Gastroesophageal sphincter (tissue), 3 donors: ENCODE data around the gene FHAD1.

Experiments used
- EP300 ChIP-seq: sonication (generic); formaldehyde crosslinking; IDR thresholded peaks from one replicate; pipeline ENCODE4 v1.6.1; 2017; ENCODE audit warnings: antibody characterized with exemption, mild to moderate bottlenecking
- TF ChIP-seq, protein P1 (sequence below), 4 experiments: fragments of 200-600 bp in 2 of 4; fragments of 450-650 bp in 2 of 4; sonication (generic) in 1 of 4; IDR thresholded peaks; one replicate each; pipeline ENCODE4 v1.5.1; 2017 to 2019; ENCODE audit warnings: antibody characterized with exemption in 4 of 4, mild to moderate bottlenecking in 2 of 4, moderate library complexity in 2 of 4

DNA sequence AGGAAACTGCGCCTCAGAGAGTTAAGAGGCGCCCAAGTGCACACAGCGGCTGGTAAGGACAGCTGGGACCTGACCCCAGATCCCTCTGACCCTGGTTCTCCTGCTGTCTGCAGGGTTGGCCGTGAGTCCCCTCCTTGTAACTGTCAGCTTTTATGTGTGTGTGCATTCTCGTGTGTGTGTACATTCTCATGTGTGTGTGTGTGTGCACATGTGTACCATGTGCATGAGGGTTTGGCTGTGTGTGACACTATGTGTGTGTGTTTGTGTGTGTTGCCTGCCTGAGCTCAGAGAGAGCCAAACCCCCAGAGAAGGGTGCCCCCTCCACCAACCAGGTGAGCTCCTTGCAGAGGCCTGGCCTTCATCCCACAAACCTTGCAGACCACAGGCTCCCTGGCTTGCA is 136.8 kb downstream of the FHAD1 start:
- TF ChIP-seq EP300 = no peak
- TF ChIP-seq, protein P1, sequence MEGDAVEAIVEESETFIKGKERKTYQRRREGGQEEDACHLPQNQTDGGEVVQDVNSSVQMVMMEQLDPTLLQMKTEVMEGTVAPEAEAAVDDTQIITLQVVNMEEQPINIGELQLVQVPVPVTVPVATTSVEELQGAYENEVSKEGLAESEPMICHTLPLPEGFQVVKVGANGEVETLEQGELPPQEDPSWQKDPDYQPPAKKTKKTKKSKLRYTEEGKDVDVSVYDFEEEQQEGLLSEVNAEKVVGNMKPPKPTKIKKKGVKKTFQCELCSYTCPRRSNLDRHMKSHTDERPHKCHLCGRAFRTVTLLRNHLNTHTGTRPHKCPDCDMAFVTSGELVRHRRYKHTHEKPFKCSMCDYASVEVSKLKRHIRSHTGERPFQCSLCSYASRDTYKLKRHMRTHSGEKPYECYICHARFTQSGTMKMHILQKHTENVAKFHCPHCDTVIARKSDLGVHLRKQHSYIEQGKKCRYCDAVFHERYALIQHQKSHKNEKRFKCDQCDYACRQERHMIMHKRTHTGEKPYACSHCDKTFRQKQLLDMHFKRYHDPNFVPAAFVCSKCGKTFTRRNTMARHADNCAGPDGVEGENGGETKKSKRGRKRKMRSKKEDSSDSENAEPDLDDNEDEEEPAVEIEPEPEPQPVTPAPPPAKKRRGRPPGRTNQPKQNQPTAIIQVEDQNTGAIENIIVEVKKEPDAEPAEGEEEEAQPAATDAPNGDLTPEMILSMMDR (IDR thresholded peaks at IDR 0.05) = no peak
